ENCODE data around the gene TRIM24. TPM values are rescaled to one million over a fixed set of nuclear protein-coding genes. Genes with fewer than 3 reads are reported as not detected.

Gene TRIM24
- total and polyA plus RNA-seq, 3 donors from 2014 or later: 38.7 to 63.2 (median 55.9) TPM

GRCh38 chr7:138538518-138538917 is 78.5 kb downstream of the TRIM24 start:
- TF ChIP-seq POLR2A (IDR thresholded peaks at IDR 0.05) (no peak), CTCF (IDR thresholded peaks at IDR 0.05) (no peak)
- H3K9me3 ChIP-seq: no peaks in the 10 kb centered on the region
- H3K4me3 ChIP-seq: no peak overlapping the region
- intact Hi-C loops (cut with DNase I; ENCODE audit: low total_unique reads): no loop called here
- WGBS, 2 donors: 70 to 74% methylated on average over 2 of the region's 2 CpGs
- H3K27ac ChIP-seq: no peak overlapping the region
- no peaks in the 10 kb centered on the region for H3K4me1 ChIP-seq
- H3K27me3 ChIP-seq: no peaks in the 10 kb centered on the region
- no peak for DNase-seq
- no peaks in the 10 kb centered on the region for H3K36me3 ChIP-seq (ENCODE audit: low read depth, missing control alignments)

GRCh38 chr7:138538997-138539644 is 79.1 kb downstream of the TRIM24 start:
- intact Hi-C loops (cut with DNase I; ENCODE audit: low total_unique reads): no loop called here
- TF ChIP-seq POLR2A (IDR thresholded peaks at IDR 0.05) (no peak), CTCF (IDR thresholded peaks at IDR 0.05) (no peak)
- no peaks in the 10 kb centered on the region for H3K9me3 ChIP-seq
- H3K36me3 ChIP-seq (ENCODE audit: low read depth, missing control alignments): no peaks in the 10 kb centered on the region
- H3K4me1 ChIP-seq: no peaks in the 10 kb centered on the region
- H3K4me3 ChIP-seq: no peak overlapping the region
- no peak overlapping the region for H3K27ac ChIP-seq
- DNase-seq: no peak
- H3K27me3 ChIP-seq: no peaks in the 10 kb centered on the region
- 88 to 90% methylated on average over 2 of the region's 2 CpGs for WGBS, 2 donors

- Histone ChIP-seq H3K27ac (no peak overlapping the region), H3K4me1 (no peaks in the 10 kb centered on the region), H3K36me3 (ENCODE audit: low read depth, missing control alignments) (no peaks in the 10 kb centered on the region), H3K9me3 (no peaks in the 10 kb centered on the region), H3K27me3 (no peaks in the 10 kb centered on the region), H3K4me3 (no peak overlapping the region)
- DNase-seq: no peak
- intact Hi-C loops (cut with DNase I; ENCODE audit: low total_unique reads): no loop called here
- WGBS, 2 donors: 88 to 96% methylated on average over 2 of the region's 2 CpGs
- TF ChIP-seq CTCF (IDR thresholded peaks at IDR 0.05) (no peak), POLR2A (IDR thresholded peaks at IDR 0.05) (no peak)
Observed at GRCh38 chr7:138542183-138542582, 82.1 kb downstream of the TRIM24 start.

GRCh38 chr7:138543739-138544138 is 83.7 kb downstream of the TRIM24 start:
- Histone ChIP-seq H3K4me3 (no peak overlapping the region), H3K27ac (no peak overlapping the region), H3K27me3 (no peaks in the 10 kb centered on the region), H3K4me1 (no peaks in the 10 kb centered on the region), H3K9me3 (no peaks in the 10 kb centered on the region), H3K36me3 (ENCODE audit: low read depth, missing control alignments) (no peaks in the 10 kb centered on the region)
- intact Hi-C loops (cut with DNase I; ENCODE audit: low total_unique reads): no loop called here
- 93 to 100% methylated on average over 2 of the region's 2 CpGs for WGBS, 2 donors
- TF ChIP-seq POLR2A (IDR thresholded peaks at IDR 0.05): no peak
- no peak for TF ChIP-seq CTCF (IDR thresholded peaks at IDR 0.05)
- DNase-seq: no peak

- WGBS, 2 donors: 78 to 88% methylated on average over 6 of the region's 6 CpGs
- Histone ChIP-seq H3K9me3 (no peaks in the 10 kb centered on the region), H3K4me3 (no peak overlapping the region), H3K4me1 (no peaks in the 10 kb centered on the region), H3K36me3 (ENCODE audit: low read depth, missing control alignments) (no peaks in the 10 kb centered on the region), H3K27ac (no peak overlapping the region), H3K27me3 (no peaks in the 10 kb centered on the region)
- no peak for TF ChIP-seq CTCF (IDR thresholded peaks at IDR 0.05)
- TF ChIP-seq POLR2A (IDR thresholded peaks at IDR 0.05): no peak
- intact Hi-C loops (cut with DNase I; ENCODE audit: low total_unique reads): no loop called here
- DNase-seq: no peak
Observed at GRCh38 chr7:138545123-138545522, 85.1 kb downstream of the TRIM24 start.

Data from testis (tissue), 3 donors.